ENCODE measurements around the gene IFI35.
"Not testable (repeated sequence)": the region's sequence is repeated elsewhere in the genome, so short reads cannot be mapped to it uniquely, and the experiment has no call there.

Gene IFI35

DNA sequence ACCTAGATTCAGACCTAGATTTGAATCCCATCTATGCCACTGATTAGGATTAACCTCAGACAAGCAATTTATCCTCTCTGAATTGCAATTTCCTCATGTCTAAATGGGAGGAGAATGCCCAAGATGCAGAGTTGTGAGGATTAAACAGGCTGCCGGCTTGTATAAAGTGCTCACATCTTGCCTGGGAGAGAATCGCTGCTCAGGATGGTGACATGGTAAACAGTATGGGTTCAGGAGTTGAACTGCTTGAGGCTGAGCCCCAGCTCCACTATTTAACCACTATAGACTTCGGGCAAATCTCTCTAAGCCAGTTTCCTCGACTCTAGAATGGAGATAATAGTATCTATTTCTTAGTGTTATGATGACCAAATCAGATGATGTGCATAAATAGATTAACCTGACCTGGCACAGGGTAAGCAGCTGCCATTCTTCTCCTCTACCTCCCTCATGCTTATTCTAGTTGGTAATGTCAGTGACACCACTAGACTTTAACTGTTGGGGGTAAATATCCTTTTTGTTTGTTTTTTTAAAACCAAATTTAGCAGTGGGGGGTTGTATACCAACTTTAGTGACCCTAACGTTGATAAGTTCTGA is 9.1 kb upstream of the IFI35 start:
- TF ChIP-seq, protein P1, sequence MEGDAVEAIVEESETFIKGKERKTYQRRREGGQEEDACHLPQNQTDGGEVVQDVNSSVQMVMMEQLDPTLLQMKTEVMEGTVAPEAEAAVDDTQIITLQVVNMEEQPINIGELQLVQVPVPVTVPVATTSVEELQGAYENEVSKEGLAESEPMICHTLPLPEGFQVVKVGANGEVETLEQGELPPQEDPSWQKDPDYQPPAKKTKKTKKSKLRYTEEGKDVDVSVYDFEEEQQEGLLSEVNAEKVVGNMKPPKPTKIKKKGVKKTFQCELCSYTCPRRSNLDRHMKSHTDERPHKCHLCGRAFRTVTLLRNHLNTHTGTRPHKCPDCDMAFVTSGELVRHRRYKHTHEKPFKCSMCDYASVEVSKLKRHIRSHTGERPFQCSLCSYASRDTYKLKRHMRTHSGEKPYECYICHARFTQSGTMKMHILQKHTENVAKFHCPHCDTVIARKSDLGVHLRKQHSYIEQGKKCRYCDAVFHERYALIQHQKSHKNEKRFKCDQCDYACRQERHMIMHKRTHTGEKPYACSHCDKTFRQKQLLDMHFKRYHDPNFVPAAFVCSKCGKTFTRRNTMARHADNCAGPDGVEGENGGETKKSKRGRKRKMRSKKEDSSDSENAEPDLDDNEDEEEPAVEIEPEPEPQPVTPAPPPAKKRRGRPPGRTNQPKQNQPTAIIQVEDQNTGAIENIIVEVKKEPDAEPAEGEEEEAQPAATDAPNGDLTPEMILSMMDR (conservative IDR thresholded peaks at IDR 0.05; ENCODE audit: low read depth), result no peak
- peak overlapping the region; percentile 89 for H3K27ac ChIP-seq
- ChIA-PET POLR2A (ENCODE audit: low non-redundant PET) (interaction anchor here (0.8 to 1.5 kb wide), 4 partner anchors 10 to 419 kb away, joined by 3 to 5 read pairs (median 4); partner anchors contain the start of gene PSME3), CTCF (interaction anchor here (0.6 to 1.2 kb wide), 6 partner anchors 10 to 172 kb away, joined by 3 to 5 read pairs (median 3); partner anchors contain the start of genes PTGES3L and RUNDC1)
- DNase-seq (ENCODE audit: low spot score), result no peak

DNA sequence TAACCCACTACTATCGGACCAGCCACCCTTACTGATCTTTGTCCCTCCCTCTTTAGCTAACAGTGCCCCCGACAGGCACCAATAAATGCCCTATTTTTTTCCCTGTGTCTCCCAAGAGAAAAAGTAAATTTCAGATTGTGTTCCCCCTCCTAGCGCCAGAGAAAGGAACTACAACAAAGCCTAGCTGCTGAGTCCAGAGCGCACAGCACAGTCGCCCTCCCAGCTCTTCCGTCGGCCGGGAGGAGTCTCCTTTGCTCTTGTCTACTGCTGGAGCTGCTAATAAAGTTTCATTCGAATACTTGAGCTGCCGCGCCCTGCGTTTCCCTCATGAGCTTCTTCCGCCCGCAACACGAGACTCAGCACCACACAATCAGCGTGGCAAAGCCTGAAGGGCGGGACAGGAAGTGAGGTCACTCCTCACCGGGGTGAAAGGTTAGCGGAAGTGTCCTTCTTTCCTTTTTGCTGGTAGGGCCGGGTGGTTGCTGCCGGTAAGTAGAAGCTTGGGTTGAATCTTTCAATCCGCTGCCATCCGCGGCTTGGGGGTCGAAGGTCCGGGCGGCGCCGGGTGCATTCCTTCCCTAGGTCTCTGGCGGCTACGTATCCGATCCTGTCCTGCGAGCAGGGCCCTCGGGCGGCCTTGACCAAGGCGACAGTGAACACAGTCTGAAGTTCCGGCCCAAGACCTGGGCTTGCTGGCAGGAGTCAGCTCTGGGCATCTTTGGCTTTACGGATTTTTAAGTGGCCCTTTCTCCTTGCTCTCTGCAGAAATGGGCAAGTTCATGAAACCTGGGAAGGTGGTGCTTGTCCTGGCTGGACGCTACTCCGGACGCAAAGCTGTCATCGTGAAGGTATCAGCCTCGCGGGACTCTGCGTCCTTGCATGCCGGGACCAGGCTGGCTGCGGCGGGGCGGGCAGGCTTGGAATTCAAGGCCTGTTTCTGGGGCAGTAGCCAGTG is 8.3 kb upstream of the IFI35 start, which contains the start of gene RPL27:
RPL27 (plus strand) TSS at position 436 of the 955 bp plus-strand sequence; CDS start at position 768, 332 bp downstream.
- H3K27ac ChIP-seq, result peak within 1 kb of the TSS; percentile 89
- DNase-seq (ENCODE audit: low spot score), result peak; percentile 94
- ChIA-PET CTCF (interaction anchor here (0.6 to 1.2 kb wide), 6 partner anchors 11 to 173 kb away, joined by 3 to 5 read pairs (median 3); partner anchors contain the start of genes PTGES3L and RUNDC1), POLR2A (ENCODE audit: low non-redundant PET) (interaction anchor here (0.5 to 1.5 kb wide), 6 partner anchors 11 to 457 kb away, joined by 3 to 5 read pairs (median 4); partner anchors contain the start of gene PSME3)
- TF ChIP-seq, protein P1 (conservative IDR thresholded peaks at IDR 0.05; ENCODE audit: low read depth), result peak; percentile 84

DNA sequence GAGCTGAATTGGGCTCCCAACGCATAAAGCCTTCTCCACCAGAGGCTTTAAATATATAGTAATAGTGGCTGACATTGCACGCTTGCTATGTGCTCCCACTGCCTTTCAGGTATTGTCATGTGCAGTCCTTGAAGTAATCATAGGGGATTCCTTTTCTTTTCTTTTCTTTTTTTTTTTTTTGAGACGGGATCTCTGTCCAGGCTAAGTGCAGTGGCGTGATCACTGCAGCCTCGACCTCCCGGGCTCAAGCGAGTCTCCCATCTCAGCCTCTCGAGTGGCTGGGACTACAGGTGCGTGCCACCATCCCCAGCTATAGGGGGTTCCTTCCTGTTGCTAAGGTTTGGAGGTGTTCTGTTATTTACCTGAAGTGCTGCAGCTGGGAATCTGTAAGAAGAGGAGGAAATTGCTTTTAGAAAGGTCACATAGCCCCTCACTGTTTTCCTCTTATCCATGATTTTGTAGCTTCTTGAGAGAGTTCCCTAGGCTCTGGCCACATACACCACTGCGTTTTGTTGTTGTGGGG is 7.5 kb upstream of the IFI35 start:
- DNase-seq (ENCODE audit: low spot score), result no peak
- ChIA-PET POLR2A (ENCODE audit: low non-redundant PET) (interaction anchor here (0.5 to 1.5 kb wide), 3 partner anchors 130 to 458 kb away, joined by 4 to 5 read pairs (median 4); partner anchors contain the start of gene PSME3), CTCF (no interaction called here)
- peak overlapping the region; percentile 89 for H3K27ac ChIP-seq
- TF ChIP-seq, protein P1 (conservative IDR thresholded peaks at IDR 0.05; ENCODE audit: low read depth), result no peak

DNA sequence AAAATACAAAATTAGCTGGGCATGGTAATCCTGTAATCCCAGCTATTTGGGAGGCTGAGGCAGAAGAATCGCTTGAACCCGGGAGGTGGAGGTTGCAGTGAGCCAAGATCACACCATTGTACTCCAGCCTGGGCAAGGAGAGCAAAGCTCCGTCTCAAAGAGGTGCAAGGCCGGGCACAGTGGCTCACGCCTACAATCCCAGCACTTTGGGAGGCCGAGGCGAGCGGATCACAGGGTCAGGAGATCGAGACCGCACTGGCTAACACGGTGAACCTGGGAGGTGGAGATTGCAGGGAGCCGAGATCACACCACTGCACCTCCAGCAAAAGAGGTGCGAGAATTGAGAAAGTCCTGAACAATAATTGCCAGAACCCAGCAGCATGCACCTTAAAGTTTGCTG is 5.7 kb upstream of the IFI35 start:
- CTCF ChIA-PET; POLR2A ChIA-PET (ENCODE audit: low non-redundant PET); DNase-seq (ENCODE audit: low spot score): not testable (repeated sequence)
- peak overlapping the region; percentile 90 for H3K27ac ChIP-seq

DNA sequence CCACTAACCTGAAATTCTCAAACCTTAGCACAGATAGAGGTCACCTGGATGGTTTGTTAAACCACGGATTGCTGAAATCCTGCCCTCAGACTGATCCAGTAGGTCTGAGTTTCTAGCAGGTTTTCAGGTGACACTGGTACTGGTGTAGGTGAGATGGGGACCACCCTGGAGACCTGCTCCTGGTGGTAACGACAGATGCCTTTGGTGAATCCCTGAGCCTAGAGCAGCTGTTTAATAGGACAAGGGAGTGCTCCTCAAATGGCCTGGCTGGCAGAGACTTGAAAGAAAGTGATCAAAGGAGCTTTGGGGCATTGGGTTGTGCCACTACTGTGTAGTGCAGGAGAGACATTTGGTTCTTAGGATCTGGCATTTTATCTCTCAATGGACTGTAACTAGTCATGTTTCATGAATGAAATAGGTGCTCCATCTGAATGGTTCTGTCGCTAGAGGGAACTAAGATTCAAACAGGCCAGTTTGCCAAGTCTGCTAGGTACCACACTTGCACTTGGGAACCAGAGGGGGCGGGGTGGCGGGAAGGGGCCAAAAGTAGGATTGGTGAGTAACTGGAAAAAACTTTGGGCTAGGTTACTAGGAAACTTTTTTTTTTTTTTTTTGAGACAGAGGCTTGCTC is 2.9 kb upstream of the IFI35 start:
- DNase-seq (ENCODE audit: low spot score), result no peak
- ChIA-PET POLR2A (ENCODE audit: low non-redundant PET) (interaction anchor here (0.7 kb wide), 1 partner anchor 40 kb away, joined by 3 read pairs; no protein-coding TSS in a partner anchor), CTCF (interaction anchor here (0.6 kb wide), 1 partner anchor 558 kb away, joined by 5 read pairs; no protein-coding TSS in a partner anchor)
- TF ChIP-seq, protein P1 (conservative IDR thresholded peaks at IDR 0.05; ENCODE audit: low read depth), result no peak; the same call in 1 of the 2 replicates
- H3K27ac ChIP-seq, result peak overlapping the region; percentile 90

DNA sequence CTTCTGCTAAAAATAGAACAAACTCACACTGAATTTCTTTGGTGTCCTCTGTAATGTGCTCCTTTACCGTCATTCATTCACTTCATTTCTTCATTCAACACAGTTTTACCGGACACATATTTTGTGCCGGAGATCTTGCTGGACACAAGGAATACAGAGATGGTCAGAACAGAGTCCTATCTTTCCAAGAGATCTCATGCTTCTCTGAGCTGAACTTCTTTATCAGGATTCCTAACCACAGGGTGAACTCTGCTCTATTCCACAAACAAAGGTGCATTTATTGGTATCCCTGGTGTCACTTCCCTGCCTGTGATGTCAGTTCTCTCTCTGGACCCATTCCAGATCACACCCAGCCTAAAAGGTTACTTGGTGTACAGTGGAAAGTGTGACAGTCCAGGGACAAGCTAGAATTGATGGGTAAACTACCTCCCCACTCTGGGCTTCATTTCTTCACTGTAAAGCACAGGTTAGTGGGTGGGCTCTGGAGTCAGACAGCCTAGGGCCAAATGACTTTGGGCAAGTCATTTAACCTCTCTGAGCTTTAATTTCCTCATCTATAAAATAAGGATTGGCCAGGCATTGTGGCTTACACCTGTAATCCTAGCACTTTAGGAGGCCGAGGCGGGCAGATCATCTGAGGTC is 4.2 kb downstream of the IFI35 start:
- ChIA-PET POLR2A (ENCODE audit: low non-redundant PET) (no interaction called here), CTCF (no interaction called here)
- H3K27ac ChIP-seq, result no peak overlapping the region
- no peak for DNase-seq (ENCODE audit: low spot score)
- TF ChIP-seq, protein P1 (conservative IDR thresholded peaks at IDR 0.05; ENCODE audit: low read depth), result no peak
